Pancreas (tissue), 10 donors: ENCODE data around the gene PCAT7. TPM values are rescaled to one million over a fixed set of nuclear protein-coding genes. Genes with fewer than 3 reads are reported as not detected.
"Not testable (repeated sequence)": the region's sequence is repeated elsewhere in the genome, so short reads cannot be mapped to it uniquely, and the experiment has no call there.

Source experiments
- ATAC-seq, 4 donors: fragments of 200-7000 bp; cut with Tn5 transposase; one replicate each; pipeline versions ENCODE4 v1.8.0 to v1.9.1; 2020; ENCODE audit warnings: mild to moderate bottlenecking in 4 of 4, moderate library complexity in 4 of 4
- DNase-seq, 6 donors: peaks; one replicate each; pipeline ENCODE4 v3.0.0-alpha.2; 2020
- FAIRE-seq: peaks from 2 replicates; lab custom pipeline; 2012; peaks lifted over from hg19 to GRCh38; lab: Jason Lieb, UNC
- H3K27ac ChIP-seq, 4 donors: fragments of 200-600 bp; sonication (generic); 1 replicate in 3 of 4; 2 replicates in 1 of 4; pipeline versions ENCODE4 v1.5.0 to v1.8.0; 2020
- H3K27me3 ChIP-seq, 4 donors: fragments of 200-600 bp; one replicate each; pipeline ENCODE4 v1.8.0; 2021
- H3K36me3 ChIP-seq, 3 donors: fragments of 200-600 bp; sonication (generic) in 1 of 3; one replicate each; pipeline versions ENCODE4 v1.5.0 to v1.8.0; 2020 to 2021
- H3K4me1 ChIP-seq, 3 donors: fragments of 200-600 bp; one replicate each; pipeline ENCODE4 v1.8.0; 2021
- H3K4me3 ChIP-seq, 4 donors: fragments of 200-600 bp; sonication (generic) in 2 of 4; one replicate each; pipeline versions ENCODE4 v1.5.0 to v1.8.0; 2020 to 2021
- H3K9me3 ChIP-seq, 4 donors: fragments of 200-600 bp; one replicate each; pipeline ENCODE4 v1.8.0; 2021
- WGBS, 2 donors: extraction: QIAGEN DNeasy Blood & Tissue Kit; methylation state at CpG; one replicate each; pipeline ENCODE4 v1.1.7; 2013; 5-methylcytosine and 5-hydroxymethylcytosine counted together
- intact Hi-C, 3 donors: fragments of 100-400 bp; cut with DNase I; formaldehyde crosslinking; loops; one replicate each; pipeline versions ENCODE4 v1.11.1 to v1.14.2; 2022
- polyA plus RNA-seq, 2 donors: library from polyadenylated mRNA; stranded (reverse); fragments of 200-250 nt; gene quantifications; one replicate each; pipeline ENCODE4 v1.2.3, GENCODE V29; 2013
- total RNA-seq, 6 donors: library from RNA; stranded (reverse); fragmentation: NEBNext Ultra II Directional in 4 of 6; extraction: Animal tissue kit (Norgen Biotek cat#: 25700) in 4 of 6; gene quantifications; one replicate each; pipeline versions ENCODE4 v1.2.1 to v1.2.4, GENCODE V29; 2021 to 2023
- TF ChIP-seq, protein P1 (sequence below), 4 donors: fragments of 200-600 bp; sonication (generic) in 3 of 4; IDR thresholded peaks; one replicate each; pipeline versions ENCODE4 v1.5.0 to v1.8.0; 2021; ENCODE audit warnings: antibody characterized with exemption in 4 of 4
- donor health status: healthy with polysubstance abuse.
- donor health status: DM: no; HTN: no; CAD: no; lungs with moderate emphysema.
- donor health status: DM: no; HTN: no; CAD: no.
- donor health status: control.
- donor health status: control.
- donor health status: Bipolar disorder and iron deficiency.
- donor health status: DM: yes; HTN: yes; CAD: no.
- donor health status: DM: no; HTN: no; CAD: no.
- donor health status: DM: no; HTN: no; CAD: no.
- donor health status: DM: yes; HTN: yes; CAD: no.

The PCAT7 gene
- total and polyA plus RNA-seq, 8 donors, result 0.23 to 0.52 (median 0.31) TPM

DNA sequence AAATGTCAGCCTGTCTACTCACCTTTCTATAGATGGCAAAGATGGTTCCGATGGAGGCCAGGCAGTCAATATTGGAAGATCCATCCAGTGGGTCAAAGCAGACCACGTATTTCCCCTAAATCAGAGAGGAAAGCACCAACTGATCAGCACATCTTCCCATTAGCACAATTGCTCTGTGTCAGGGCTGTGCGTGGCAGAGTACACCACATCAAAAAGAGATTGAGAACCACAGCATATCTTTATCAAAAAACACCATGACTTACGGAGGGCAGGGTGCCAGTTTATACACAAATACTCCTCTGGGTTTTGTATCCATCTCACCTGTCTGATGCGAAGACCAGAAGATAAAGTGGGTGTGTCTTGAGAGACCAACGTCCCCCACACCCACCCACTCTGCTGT, 29.7 kb downstream of the PCAT7 start:
- DNase-seq (no peak), ATAC-seq (no peak), FAIRE-seq (no peak)
- H3K9me3 ChIP-seq, result no peaks in the 10 kb centered on the region
- H3K27ac ChIP-seq, result no peak overlapping the region
- H3K27me3 ChIP-seq, result no peaks in the 10 kb centered on the region
- H3K4me1 ChIP-seq, result no peaks in the 10 kb centered on the region
- 82 to 87% methylated on average over 6 of the region's 6 CpGs for WGBS, 2 donors
- no peak overlapping the region for H3K4me3 ChIP-seq
- no peaks in the 10 kb centered on the region for H3K36me3 ChIP-seq
- TF ChIP-seq, protein P1, sequence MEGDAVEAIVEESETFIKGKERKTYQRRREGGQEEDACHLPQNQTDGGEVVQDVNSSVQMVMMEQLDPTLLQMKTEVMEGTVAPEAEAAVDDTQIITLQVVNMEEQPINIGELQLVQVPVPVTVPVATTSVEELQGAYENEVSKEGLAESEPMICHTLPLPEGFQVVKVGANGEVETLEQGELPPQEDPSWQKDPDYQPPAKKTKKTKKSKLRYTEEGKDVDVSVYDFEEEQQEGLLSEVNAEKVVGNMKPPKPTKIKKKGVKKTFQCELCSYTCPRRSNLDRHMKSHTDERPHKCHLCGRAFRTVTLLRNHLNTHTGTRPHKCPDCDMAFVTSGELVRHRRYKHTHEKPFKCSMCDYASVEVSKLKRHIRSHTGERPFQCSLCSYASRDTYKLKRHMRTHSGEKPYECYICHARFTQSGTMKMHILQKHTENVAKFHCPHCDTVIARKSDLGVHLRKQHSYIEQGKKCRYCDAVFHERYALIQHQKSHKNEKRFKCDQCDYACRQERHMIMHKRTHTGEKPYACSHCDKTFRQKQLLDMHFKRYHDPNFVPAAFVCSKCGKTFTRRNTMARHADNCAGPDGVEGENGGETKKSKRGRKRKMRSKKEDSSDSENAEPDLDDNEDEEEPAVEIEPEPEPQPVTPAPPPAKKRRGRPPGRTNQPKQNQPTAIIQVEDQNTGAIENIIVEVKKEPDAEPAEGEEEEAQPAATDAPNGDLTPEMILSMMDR (IDR thresholded peaks at IDR 0.05), result no peak
- intact Hi-C loops, result no loop called here

DNA sequence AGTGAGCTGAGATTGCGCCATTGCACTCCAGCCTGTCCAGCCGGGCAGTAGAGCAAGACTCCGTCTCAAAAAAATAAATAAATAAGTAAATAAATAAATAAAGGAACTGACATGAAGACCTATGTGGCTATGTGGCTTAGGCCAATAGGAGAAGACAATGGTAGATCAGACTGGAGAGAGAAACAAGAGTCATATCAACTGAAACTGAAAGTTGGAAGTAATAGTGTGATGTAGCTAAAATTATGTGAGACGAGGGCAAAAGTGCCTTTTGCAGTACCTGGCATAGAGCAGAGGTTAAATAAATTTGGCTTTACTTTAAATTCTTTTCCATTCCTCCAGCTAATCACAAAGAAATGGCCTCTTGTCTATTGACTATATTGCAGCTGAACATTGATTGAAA, 31.4 kb downstream of the PCAT7 start:
- Histone ChIP-seq H3K9me3 (no peaks in the 10 kb centered on the region), H3K36me3 (no peaks in the 10 kb centered on the region), H3K27ac (no peak overlapping the region), H3K4me3 (no peak overlapping the region), H3K4me1 (no peaks in the 10 kb centered on the region), H3K27me3 (no peaks in the 10 kb centered on the region)
- peak in 1 of 4 donors; percentile 27 for ATAC-seq
- DNase-seq, result no peak
- intact Hi-C loops, result no loop called here
- no peak for FAIRE-seq
- TF ChIP-seq, protein P1 (IDR thresholded peaks at IDR 0.05), result no peak
- 75 to 76% methylated on average over 4 of the region's 4 CpGs for WGBS, 2 donors

DNA sequence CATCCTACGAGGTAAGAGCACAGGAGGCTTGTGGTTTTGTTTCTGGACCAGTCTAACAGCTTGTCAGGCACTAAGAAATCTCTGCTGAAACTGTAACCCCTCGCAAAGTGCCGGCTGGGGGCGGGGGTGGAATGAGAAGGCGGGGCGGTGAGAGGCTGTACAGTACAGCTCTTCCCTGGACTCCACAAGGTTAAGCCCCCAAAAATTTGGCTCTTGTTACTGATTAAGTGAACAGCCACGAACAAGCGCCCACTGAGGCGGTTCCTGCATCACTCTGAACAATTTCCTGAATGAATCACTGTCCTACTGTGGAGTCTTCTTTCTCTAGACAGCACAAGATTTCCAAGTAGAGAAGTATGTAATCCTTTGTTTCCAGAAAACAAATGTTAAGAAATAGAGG, 31.9 kb downstream of the PCAT7 start:
- Histone ChIP-seq H3K27ac (no peak overlapping the region), H3K4me1 (no peaks in the 10 kb centered on the region), H3K36me3 (no peaks in the 10 kb centered on the region), H3K27me3 (no peaks in the 10 kb centered on the region), H3K9me3 (no peaks in the 10 kb centered on the region), H3K4me3 (no peak overlapping the region)
- no peak for ATAC-seq
- FAIRE-seq, result no peak
- TF ChIP-seq, protein P1 (IDR thresholded peaks at IDR 0.05), result no peak
- WGBS, 2 donors, result 72 to 82% methylated on average over 9 of the region's 9 CpGs
- intact Hi-C loops, result no loop called here
- no peak for DNase-seq

DNA sequence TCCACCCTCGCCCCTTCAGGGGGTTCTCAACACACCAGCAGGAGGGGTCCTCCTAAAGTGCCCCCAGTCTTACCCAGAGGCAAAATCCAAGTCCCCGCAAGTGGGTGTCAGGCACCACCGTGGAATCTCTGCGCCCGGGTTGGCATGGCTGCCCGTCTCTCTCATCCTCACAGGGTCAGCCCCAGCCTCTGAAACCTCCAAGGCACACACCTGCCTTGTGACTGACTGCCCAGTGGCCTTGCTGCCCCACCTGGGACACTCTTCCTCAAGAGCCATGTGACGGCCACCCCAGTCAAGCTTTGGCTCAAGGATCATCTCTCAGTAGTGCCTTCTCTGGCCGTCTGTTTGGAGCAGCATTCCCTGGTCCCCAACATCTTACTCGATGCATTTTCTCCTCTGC, 33.8 kb downstream of the PCAT7 start:
- Histone ChIP-seq H3K4me1 (peaks cover 0 to 4% (median 0%) of the 10 kb centered on the region in 3 donors), H3K9me3 (no peaks in the 10 kb centered on the region), H3K36me3 (no peaks in the 10 kb centered on the region), H3K27ac (no peak overlapping the region), H3K27me3 (no peaks in the 10 kb centered on the region), H3K4me3 (no peak overlapping the region)
- TF ChIP-seq, protein P1 (IDR thresholded peaks at IDR 0.05), result no peak
- intact Hi-C loops, result no loop called here
- ATAC-seq (no peak), DNase-seq (no peak), FAIRE-seq (no peak)
- WGBS, 2 donors, result 77 to 89% methylated on average over 9 of the region's 9 CpGs

DNA sequence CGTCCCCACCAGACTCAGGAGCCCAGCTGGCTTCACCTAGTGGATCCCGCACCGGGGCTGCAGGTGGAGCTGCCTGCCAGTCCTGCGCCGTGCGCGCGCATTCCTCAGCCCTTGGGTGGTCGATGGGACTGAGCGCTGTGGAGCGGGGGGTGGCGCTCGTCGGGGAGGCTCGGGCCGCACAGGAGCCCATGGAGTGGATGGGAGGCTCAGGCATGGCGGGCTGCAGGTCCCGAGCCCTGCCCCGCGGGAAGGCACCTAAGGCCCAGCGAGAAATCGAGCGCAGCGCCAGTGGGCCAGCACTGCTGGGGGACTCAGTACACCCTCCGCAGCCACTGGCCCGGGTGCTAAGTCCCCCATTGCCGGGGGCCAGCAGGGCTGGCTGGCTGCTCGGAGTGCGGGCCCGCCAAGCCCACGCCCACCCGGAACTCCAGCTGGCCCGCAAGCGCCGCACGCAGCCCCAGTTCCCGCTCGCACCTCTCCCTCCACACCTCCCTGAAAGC, 36.2 kb downstream of the PCAT7 start:
- ATAC-seq, H3K27me3 ChIP-seq, H3K4me3 ChIP-seq, DNase-seq, FAIRE-seq, H3K36me3 ChIP-seq, H3K4me1 ChIP-seq, H3K27ac ChIP-seq, H3K9me3 ChIP-seq, intact Hi-C loops: not testable (repeated sequence)
- 84 to 90% methylated on average over 31 to 35 of the region's 38 CpGs for WGBS, 2 donors
